T-cell (primary cell): ENCODE results near the gene BRIP1. TPM values are rescaled to one million over a fixed set of nuclear protein-coding genes. Genes with fewer than 3 reads are reported as not detected.

Experiments
- ATAC-seq, 4 experiments: fragments of 200-7000 bp in 3 of 4; fragments of 150-1000 bp in 1 of 4; cut with Tn5 transposase; replicated peaks in 1 of 4; 1 replicate in 3 of 4; 2 replicates in 1 of 4; pipeline ENCODE4 v1.10.0; 2021; ENCODE audit warnings: moderate library complexity in 3 of 4, mild to moderate bottlenecking in 2 of 4, moderate number of reproducible peaks in 1 of 4
- CTCF ChIA-PET, 2 donors: fragments of 300-600 bp; sonication (Branson Sonifier 250); formaldehyde crosslinking; loops; one replicate each; lab custom pipeline; 2022; ENCODE audit warnings: antibody characterized with exemption in 2 of 2; lab: Charles Lee
- POLR2A ChIA-PET, 2 donors: fragments of 300-600 bp; sonication (Branson Sonifier 250); formaldehyde crosslinking; loops; one replicate each; lab custom pipeline; 2022; ENCODE audit warnings: antibody characterized with exemption in 2 of 2; lab: Charles Lee
- DNase-seq, 35 experiments: peaks; one replicate each; pipeline versions ENCODE4 v3.0.0 to v3.0.0-alpha.2; 2013 to 2023
- H3K27ac ChIP-seq: one replicate; pipeline ENCODE4 v1.5.1; 2013; ENCODE audit warnings: low read length
- H3K27me3 ChIP-seq, 2 experiments: replicated peaks in 1 of 2; 1 replicate in 1 of 2; 2 replicates in 1 of 2; pipeline versions ENCODE4 v1.6.1 to v1.7.0; 2013; ENCODE audit warnings: low read length in 1 of 2, mixed read lengths in 1 of 2; ENCODE audit not compliant: control insufficient read depth in 2 of 2, insufficient read depth in 2 of 2; ENCODE audit errors: extremely low read depth in 1 of 2
- H3K36me3 ChIP-seq, 2 donors: 1 replicate in 1 of 2; 2 replicates in 1 of 2; pipeline versions ENCODE4 v1.6.1 to v1.7.0; 2013; ENCODE audit warnings: low read length in 1 of 2; ENCODE audit not compliant: control insufficient read depth in 2 of 2, insufficient read depth in 1 of 2; ENCODE audit errors: extremely low read depth in 1 of 2
- H3K4me1 ChIP-seq, 2 experiments: 1 replicate in 1 of 2; 2 replicates in 1 of 2; pipeline versions ENCODE4 v1.6.1 to v1.7.0; 2013; ENCODE audit warnings: low read length in 2 of 2, mixed read lengths in 1 of 2; ENCODE audit not compliant: insufficient read depth in 2 of 2, control insufficient read depth in 1 of 2; ENCODE audit errors: extremely low read depth in 1 of 2
- H3K4me3 ChIP-seq, 2 donors: 1 replicate in 1 of 2; 2 replicates in 1 of 2; pipeline versions ENCODE4 v1.5.1 to v1.7.0; 2013; ENCODE audit warnings: mild to moderate bottlenecking in 2 of 2, low read length in 1 of 2, moderate library complexity in 1 of 2; ENCODE audit not compliant: control insufficient read depth in 1 of 2; ENCODE audit errors: extremely low read depth in 1 of 2
- H3K9me3 ChIP-seq: 2 replicates; pipeline ENCODE4 v1.7.0; 2013
- H3K27ac Mint-ChIP-seq, 2 donors: one replicate each; pipeline ENCODE4 v1.8.0; 2020 to 2021; ENCODE audit warnings: mild to moderate bottlenecking in 2 of 2, mixed read lengths in 2 of 2
- H3K27me3 Mint-ChIP-seq, 2 donors: one replicate each; pipeline ENCODE4 v1.8.0; 2021 to 2022; ENCODE audit warnings: mixed read lengths in 2 of 2
- H3K36me3 Mint-ChIP-seq: one replicate; pipeline ENCODE4 v1.8.0; 2021; ENCODE audit warnings: mixed read lengths
- H3K4me1 Mint-ChIP-seq, 3 donors: one replicate each; pipeline ENCODE4 v1.8.0; 2020 to 2022; ENCODE audit warnings: mixed read lengths in 3 of 3, mild to moderate bottlenecking in 1 of 3
- H3K4me3 Mint-ChIP-seq, 3 donors: one replicate each; pipeline ENCODE4 v1.8.0; 2020 to 2022; ENCODE audit warnings: mild to moderate bottlenecking in 3 of 3, mixed read lengths in 3 of 3, moderate library complexity in 3 of 3
- H3K9me3 Mint-ChIP-seq, 3 donors: one replicate each; pipeline ENCODE4 v1.8.0; 2020 to 2022; ENCODE audit warnings: mixed read lengths in 3 of 3
- WGBS: methylation state at CpG from one replicate; pipeline ENCODE4 v1.1.5; 2013; ENCODE audit warnings: missing lambda C conversion rate; ENCODE audit not compliant: insufficient coverage; 5-methylcytosine and 5-hydroxymethylcytosine counted together
- total RNA-seq, 35 experiments: library from RNA in 6 of 35; stranded (reverse) in 6 of 35; fragments of 120-200 nt in 1 of 35; gene quantifications; one replicate each; pipeline versions ENCODE4 v1.2.1 to v1.2.4 and lab custom pipeline; 2013 to 2026

BRIP1 gene
- total RNA-seq, 5 donors from 2014 or later (not counting 1 experiment from before 2014, with no cell fraction given), result 1.4 to 3.5 (median 1.7) TPM

DNA sequence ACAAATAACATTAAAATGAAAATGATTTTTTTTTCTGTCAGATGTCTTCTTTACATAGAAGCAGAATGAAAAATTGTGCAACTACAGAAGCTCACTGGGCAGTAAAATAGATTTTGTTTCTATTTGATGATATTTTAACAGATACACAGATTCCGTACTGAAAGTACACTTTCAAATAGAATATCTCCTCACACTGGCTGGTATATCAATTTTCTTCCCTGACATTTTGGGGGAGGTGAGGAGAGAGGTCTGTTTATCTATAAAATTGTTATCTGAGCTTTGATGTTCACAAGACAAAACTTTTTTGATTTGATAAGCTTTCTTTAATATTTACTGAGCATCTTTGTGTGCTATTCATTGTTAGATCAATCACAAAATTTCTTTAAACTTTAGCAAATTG lies 148.0 kb downstream of the BRIP1 start:
- Histone ChIP-seq H3K27ac (no peak overlapping the region), H3K9me3 (no peaks in the 10 kb centered on the region), H3K4me1 (no peaks in the 10 kb centered on the region), H3K27me3 (no peaks in the 10 kb centered on the region), H3K36me3 (no peaks in the 10 kb centered on the region), H3K4me3 (no peak overlapping the region)
- H3K9me3 Mint-ChIP-seq, result peaks cover 17 to 30% (median 19%) of the 10 kb centered on the region in 3 donors
- ChIA-PET CTCF (no interaction called here), POLR2A (no interaction called here)
- DNase-seq (no peak), ATAC-seq (no peak)
- H3K27me3 Mint-ChIP-seq, result no peaks in the 10 kb centered on the region
- H3K4me1 Mint-ChIP-seq, result no peaks in the 10 kb centered on the region
- no peak overlapping the region for H3K4me3 Mint-ChIP-seq
- no peak overlapping the region for H3K27ac Mint-ChIP-seq
- peaks cover 14% of the 10 kb centered on the region for H3K36me3 Mint-ChIP-seq
- WGBS, result no CpG with 5 or more reads among the region's 1 CpG

DNA sequence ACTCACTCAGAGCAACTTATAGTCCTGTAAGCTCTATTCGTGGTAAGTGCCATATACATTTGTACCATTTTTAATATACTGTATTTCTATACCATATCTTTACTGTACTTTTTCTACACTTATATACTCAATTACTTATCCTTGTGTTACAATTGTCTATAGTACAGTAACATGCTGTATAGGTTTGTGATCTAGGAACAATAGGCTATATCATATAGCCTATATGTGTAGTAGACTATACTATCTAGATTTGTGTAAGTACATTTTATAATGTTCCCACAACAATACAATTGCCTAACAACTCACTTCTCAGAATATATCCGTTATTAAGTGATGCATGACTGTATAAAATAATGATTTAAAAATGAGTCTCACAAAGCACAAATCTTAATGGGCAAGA lies 149.0 kb downstream of the BRIP1 start:
- H3K36me3 ChIP-seq, result no peaks in the 10 kb centered on the region
- ChIA-PET POLR2A (no interaction called here), CTCF (no interaction called here)
- Mint-ChIP-seq H3K36me3 (peaks cover 14% of the 10 kb centered on the region), H3K4me3 (no peak overlapping the region), H3K9me3 (peaks cover 17 to 27% (median 19%) of the 10 kb centered on the region in 3 donors), H3K27me3 (no peaks in the 10 kb centered on the region), H3K4me1 (no peaks in the 10 kb centered on the region), H3K27ac (no peak overlapping the region)
- no peaks in the 10 kb centered on the region for H3K27me3 ChIP-seq
- no peaks in the 10 kb centered on the region for H3K4me1 ChIP-seq
- WGBS, result no CpG with 5 or more reads among the region's 2 CpGs
- no peaks in the 10 kb centered on the region for H3K9me3 ChIP-seq
- no peak overlapping the region for H3K4me3 ChIP-seq
- H3K27ac ChIP-seq, result no peak overlapping the region
- no peak for ATAC-seq
- DNase-seq, result no peak

DNA sequence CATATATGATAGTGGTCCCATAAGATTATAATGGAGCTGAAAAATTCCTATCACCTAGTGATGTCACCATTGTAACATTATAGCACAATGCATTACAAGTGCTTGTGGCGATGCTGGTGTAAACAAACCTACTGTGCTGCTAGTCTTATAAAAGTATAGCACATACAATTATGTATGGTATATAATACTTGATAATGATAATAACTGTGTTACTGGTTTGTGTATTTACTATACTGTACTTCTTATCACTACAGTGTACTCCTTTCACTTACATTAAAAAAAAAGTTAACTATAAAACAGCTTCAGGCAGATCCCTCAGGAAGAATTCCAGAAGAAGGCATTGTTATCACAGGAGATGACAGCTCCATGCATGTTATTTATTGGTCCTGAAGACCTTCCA lies 150.3 kb downstream of the BRIP1 start:
- no peak for ATAC-seq
- DNase-seq, result no peak
- H3K4me1 Mint-ChIP-seq, result no peaks in the 10 kb centered on the region

DNA sequence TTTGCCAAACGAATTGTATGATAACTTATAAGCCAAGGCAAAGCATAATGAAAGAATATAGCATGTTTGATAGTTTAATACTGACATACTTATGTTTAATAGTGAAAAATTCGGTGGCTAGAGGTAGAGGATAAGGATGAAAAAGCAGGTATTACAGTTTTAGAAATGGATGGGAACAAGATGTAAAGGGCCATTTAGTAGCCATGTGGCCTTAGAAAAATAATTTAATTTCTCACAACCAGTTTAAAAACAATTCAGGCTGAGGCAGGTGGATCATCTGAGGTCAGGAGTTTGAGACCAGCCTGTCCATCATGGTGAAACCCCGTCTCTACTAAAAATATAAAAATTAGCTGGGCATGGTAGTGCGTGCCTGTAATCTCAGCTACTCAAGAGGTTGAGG lies 152.8 kb downstream of the BRIP1 start:
- no peaks in the 10 kb centered on the region for H3K27me3 Mint-ChIP-seq
- ChIA-PET POLR2A (interaction anchor here in 1 of 2 donors (0.6 kb wide), 1 partner anchor 47 kb away, joined by 3 read pairs; no protein-coding TSS in a partner anchor), CTCF (interaction anchor here in 1 of 2 donors (0.5 kb wide), 1 partner anchor 62 kb away, joined by 6 read pairs; no protein-coding TSS in a partner anchor)
- peaks cover 0 to 14% (median 4%) of the 10 kb centered on the region in 3 donors for H3K9me3 Mint-ChIP-seq
- Histone ChIP-seq H3K4me1 (no peaks in the 10 kb centered on the region), H3K9me3 (no peaks in the 10 kb centered on the region), H3K4me3 (no peak overlapping the region), H3K36me3 (no peaks in the 10 kb centered on the region), H3K27ac (no peak overlapping the region), H3K27me3 (no peaks in the 10 kb centered on the region)
- H3K4me3 Mint-ChIP-seq, result no peak overlapping the region
- no CpG with 5 or more reads among the region's 4 CpGs for WGBS
- H3K36me3 Mint-ChIP-seq, result peaks cover 18% of the 10 kb centered on the region
- no peak overlapping the region for H3K27ac Mint-ChIP-seq
- ATAC-seq (no peak), DNase-seq (no peak)
- no peaks in the 10 kb centered on the region for H3K4me1 Mint-ChIP-seq

More for the DNA sequence above, 150.3 kb downstream of the BRIP1 start:
- no CpG with 5 or more reads among the region's 1 CpG for WGBS
- ChIA-PET CTCF (no interaction called here), POLR2A (no interaction called here)
- no peaks in the 10 kb centered on the region for H3K4me1 ChIP-seq
- H3K27ac Mint-ChIP-seq, result no peak overlapping the region
- H3K36me3 Mint-ChIP-seq, result peaks cover 16% of the 10 kb centered on the region
- no peaks in the 10 kb centered on the region for H3K9me3 ChIP-seq
- no peak overlapping the region for H3K27ac ChIP-seq
- H3K4me3 ChIP-seq, result no peak overlapping the region
- no peaks in the 10 kb centered on the region for H3K27me3 ChIP-seq
- H3K4me3 Mint-ChIP-seq, result no peak overlapping the region
- peaks cover 11 to 24% (median 11%) of the 10 kb centered on the region in 3 donors for H3K9me3 Mint-ChIP-seq
- H3K36me3 ChIP-seq, result no peaks in the 10 kb centered on the region
- H3K27me3 Mint-ChIP-seq, result no peaks in the 10 kb centered on the region

DNA sequence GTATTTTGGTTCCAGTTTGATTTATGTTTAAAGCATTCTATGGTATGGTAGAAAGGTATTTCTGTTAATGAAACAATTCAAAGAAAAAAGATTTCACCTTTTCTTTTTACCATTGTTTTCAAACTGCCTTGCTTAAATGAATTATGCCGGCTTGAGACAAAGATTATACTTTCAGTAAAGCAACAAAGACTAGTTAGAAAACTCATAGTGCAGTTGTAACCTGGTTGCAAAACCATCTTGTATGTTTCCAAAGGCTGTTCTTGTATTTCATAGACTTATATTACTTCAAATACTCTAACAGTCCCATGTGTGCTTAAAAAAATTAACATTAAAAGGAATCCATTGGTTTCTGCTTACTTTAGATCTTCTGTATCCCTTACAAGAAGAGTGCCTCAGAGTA lies 153.8 kb downstream of the BRIP1 start:
- ChIA-PET POLR2A (interaction anchor here in 1 of 2 donors (0.6 kb wide), 1 partner anchor 131 kb away, joined by 3 read pairs; no protein-coding TSS in a partner anchor), CTCF (no interaction called here)
- Histone ChIP-seq H3K27ac (no peak overlapping the region), H3K4me1 (no peaks in the 10 kb centered on the region), H3K36me3 (no peaks in the 10 kb centered on the region), H3K9me3 (no peaks in the 10 kb centered on the region), H3K4me3 (no peak overlapping the region), H3K27me3 (no peaks in the 10 kb centered on the region)
- no peaks in the 10 kb centered on the region for H3K4me1 Mint-ChIP-seq
- no peaks in the 10 kb centered on the region for H3K27me3 Mint-ChIP-seq
- peaks cover 18% of the 10 kb centered on the region for H3K36me3 Mint-ChIP-seq
- ATAC-seq (no peak), DNase-seq (no peak)
- no peak overlapping the region for H3K27ac Mint-ChIP-seq
- no peak overlapping the region for H3K4me3 Mint-ChIP-seq
- WGBS, result no CpG with 5 or more reads among the region's 1 CpG
- H3K9me3 Mint-ChIP-seq, result peaks cover 0 to 22% (median 4%) of the 10 kb centered on the region in 3 donors

DNA sequence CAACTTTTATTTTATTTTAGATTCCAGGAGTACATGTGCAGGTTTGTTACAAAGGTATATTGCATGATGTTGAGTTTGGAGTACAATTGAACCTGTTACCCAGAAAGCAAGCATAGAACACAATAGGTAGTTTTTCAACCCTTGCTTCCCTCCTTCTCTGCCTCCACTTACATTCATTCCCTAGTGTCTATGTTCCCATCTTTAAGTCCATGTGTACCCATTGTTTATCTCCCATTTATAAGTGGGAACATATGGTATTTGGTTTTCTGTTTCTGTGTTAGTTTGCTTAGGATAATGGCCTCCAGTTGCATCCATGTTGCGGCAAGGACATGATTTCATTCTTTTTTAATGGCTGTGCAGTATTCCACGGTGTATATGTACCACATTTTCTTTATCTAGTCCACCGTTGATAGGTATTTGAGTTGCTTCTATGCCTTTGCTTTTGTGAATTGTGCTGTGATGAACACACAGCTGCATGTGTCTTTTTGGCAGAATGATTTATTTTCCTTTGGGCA lies 158.3 kb downstream of the BRIP1 start:
- H3K27me3 ChIP-seq, result no peaks in the 10 kb centered on the region
- peaks cover 7% of the 10 kb centered on the region for H3K9me3 ChIP-seq
- H3K9me3 Mint-ChIP-seq, result peaks cover 21 to 65% (median 43%) of the 10 kb centered on the region in 3 donors
- peaks cover 24% of the 10 kb centered on the region for H3K36me3 Mint-ChIP-seq
- no peak for DNase-seq
- no peak overlapping the region for H3K4me3 ChIP-seq
- ChIA-PET CTCF (no interaction called here), POLR2A (no interaction called here)
- no peaks in the 10 kb centered on the region for H3K36me3 ChIP-seq
- no peak overlapping the region for H3K27ac Mint-ChIP-seq
- WGBS, result no CpG with 5 or more reads among the region's 3 CpGs
- H3K27ac ChIP-seq, result no peak overlapping the region
- H3K27me3 Mint-ChIP-seq, result no peaks in the 10 kb centered on the region
- no peaks in the 10 kb centered on the region for H3K4me1 ChIP-seq
- H3K4me1 Mint-ChIP-seq, result no peaks in the 10 kb centered on the region
- no peak for ATAC-seq
- H3K4me3 Mint-ChIP-seq, result no peak overlapping the region
